ENCODE data around the gene ROCK2.

The ROCK2 gene

DNA sequence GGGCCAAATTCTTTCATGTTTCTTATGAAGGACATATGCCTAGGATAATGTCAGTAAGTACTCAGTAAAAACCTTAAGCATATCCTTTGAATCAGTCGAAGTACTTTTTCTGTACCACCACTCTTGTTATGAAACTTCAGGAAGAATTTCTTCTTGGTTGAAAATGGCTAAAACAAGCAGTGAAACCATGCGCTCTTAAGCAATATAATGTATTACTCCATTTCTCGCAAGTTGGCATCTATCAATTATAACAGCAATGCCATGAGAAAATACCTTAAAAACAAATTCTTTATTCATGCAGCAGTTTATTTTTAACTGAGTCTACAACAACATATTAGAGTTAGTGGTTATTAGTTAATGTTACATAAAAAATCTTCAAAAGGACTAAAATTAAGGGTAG is 148.2 kb downstream of the ROCK2 start:
- no peak for TF ChIP-seq EZH2phosphoT487 (IDR thresholded peaks at IDR 0.05; ENCODE audit: borderline replicate concordance)
- TF ChIP-seq, protein P1, sequence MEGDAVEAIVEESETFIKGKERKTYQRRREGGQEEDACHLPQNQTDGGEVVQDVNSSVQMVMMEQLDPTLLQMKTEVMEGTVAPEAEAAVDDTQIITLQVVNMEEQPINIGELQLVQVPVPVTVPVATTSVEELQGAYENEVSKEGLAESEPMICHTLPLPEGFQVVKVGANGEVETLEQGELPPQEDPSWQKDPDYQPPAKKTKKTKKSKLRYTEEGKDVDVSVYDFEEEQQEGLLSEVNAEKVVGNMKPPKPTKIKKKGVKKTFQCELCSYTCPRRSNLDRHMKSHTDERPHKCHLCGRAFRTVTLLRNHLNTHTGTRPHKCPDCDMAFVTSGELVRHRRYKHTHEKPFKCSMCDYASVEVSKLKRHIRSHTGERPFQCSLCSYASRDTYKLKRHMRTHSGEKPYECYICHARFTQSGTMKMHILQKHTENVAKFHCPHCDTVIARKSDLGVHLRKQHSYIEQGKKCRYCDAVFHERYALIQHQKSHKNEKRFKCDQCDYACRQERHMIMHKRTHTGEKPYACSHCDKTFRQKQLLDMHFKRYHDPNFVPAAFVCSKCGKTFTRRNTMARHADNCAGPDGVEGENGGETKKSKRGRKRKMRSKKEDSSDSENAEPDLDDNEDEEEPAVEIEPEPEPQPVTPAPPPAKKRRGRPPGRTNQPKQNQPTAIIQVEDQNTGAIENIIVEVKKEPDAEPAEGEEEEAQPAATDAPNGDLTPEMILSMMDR (conservative IDR thresholded peaks at IDR 0.05; ENCODE audit: low read length) = no peak
- Histone ChIP-seq H3K36me3 (ENCODE audit: insufficient read depth, low read length) (peaks cover 83% of the 10 kb centered on the region), H3K4me1 (ENCODE audit: insufficient read depth, low read length, poor library complexity, severe bottlenecking) (no peaks in the 10 kb centered on the region)

DNA sequence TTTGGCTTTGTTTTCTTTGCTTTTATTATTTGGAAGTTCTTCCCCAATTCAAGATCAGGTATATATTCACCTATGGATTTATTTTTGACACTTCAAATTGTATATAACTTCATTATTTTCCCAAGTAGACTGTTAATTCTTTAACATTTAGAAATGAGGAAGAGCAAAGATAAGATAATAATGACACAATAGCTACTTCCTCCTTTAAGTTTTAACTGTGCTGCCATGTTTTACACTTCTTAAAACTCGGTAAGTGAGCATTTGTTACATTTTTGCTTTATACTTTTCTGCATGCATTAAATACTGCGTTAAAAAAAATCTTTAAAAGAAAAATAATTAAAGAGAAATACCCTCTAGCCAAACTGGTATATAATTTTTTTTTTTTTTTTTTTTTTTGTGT is 156.7 kb downstream of the ROCK2 start:
- no peaks in the 10 kb centered on the region for H3F3A ChIP-seq (ENCODE audit: low read depth)
- TF ChIP-seq, protein P1 (conservative IDR thresholded peaks at IDR 0.05; ENCODE audit: low read length) = no peak
- no peak for TF ChIP-seq EZH2phosphoT487 (IDR thresholded peaks at IDR 0.05; ENCODE audit: borderline replicate concordance)
- H3K36me3 ChIP-seq (ENCODE audit: insufficient read depth, low read length) = peaks cover 58% of the 10 kb centered on the region
- no peak overlapping the region for H3K9ac ChIP-seq (ENCODE audit: low read depth, low read length, poor library complexity, severe bottlenecking)
- H4K20me1 ChIP-seq (ENCODE audit: insufficient read depth, low read length, poor library complexity, severe bottlenecking) = no peaks in the 10 kb centered on the region
- H3K9me3 ChIP-seq (ENCODE audit: insufficient read depth, low read depth, low read length) = no peaks in the 10 kb centered on the region
- H3K27me3 ChIP-seq (ENCODE audit: insufficient read depth, low read length, poor library complexity, severe bottlenecking) = no peaks in the 10 kb centered on the region
- H3K79me2 ChIP-seq (ENCODE audit: insufficient read depth, low read length) = no peaks in the 10 kb centered on the region
- H3K4me2 ChIP-seq (ENCODE audit: low read depth, low read length, poor library complexity, severe bottlenecking) = no peak overlapping the region
- no peak overlapping the region for H3K4me3 ChIP-seq (ENCODE audit: low read length, poor library complexity, severe bottlenecking)
- H3K4me1 ChIP-seq (ENCODE audit: insufficient read depth, low read length, poor library complexity, severe bottlenecking) = no peaks in the 10 kb centered on the region
- H2AFZ ChIP-seq (ENCODE audit: low read length) = no peak overlapping the region
- no peaks in the 10 kb centered on the region for H3K9me2 ChIP-seq (replicated peaks; ENCODE audit: low read depth, low read length)

More for the DNA sequence above, 148.2 kb downstream of the ROCK2 start:
- H3K9me3 ChIP-seq (ENCODE audit: insufficient read depth, low read depth, low read length) = no peaks in the 10 kb centered on the region
- H3K4me3 ChIP-seq (ENCODE audit: low read length, poor library complexity, severe bottlenecking) = no peak overlapping the region
- H2AFZ ChIP-seq (ENCODE audit: low read length) = no peak overlapping the region
- no peaks in the 10 kb centered on the region for H3K9me2 ChIP-seq (replicated peaks; ENCODE audit: low read depth, low read length)
- H3K27me3 ChIP-seq (ENCODE audit: insufficient read depth, low read length, poor library complexity, severe bottlenecking) = no peaks in the 10 kb centered on the region
- no peaks in the 10 kb centered on the region for H3F3A ChIP-seq (ENCODE audit: low read depth)
- H3K79me2 ChIP-seq (ENCODE audit: insufficient read depth, low read length) = no peaks in the 10 kb centered on the region
- no peak overlapping the region for H3K9ac ChIP-seq (ENCODE audit: low read depth, low read length, poor library complexity, severe bottlenecking)
- no peak overlapping the region for H3K4me2 ChIP-seq (ENCODE audit: low read depth, low read length, poor library complexity, severe bottlenecking)
- H4K20me1 ChIP-seq (ENCODE audit: insufficient read depth, low read length, poor library complexity, severe bottlenecking) = no peaks in the 10 kb centered on the region

DNA sequence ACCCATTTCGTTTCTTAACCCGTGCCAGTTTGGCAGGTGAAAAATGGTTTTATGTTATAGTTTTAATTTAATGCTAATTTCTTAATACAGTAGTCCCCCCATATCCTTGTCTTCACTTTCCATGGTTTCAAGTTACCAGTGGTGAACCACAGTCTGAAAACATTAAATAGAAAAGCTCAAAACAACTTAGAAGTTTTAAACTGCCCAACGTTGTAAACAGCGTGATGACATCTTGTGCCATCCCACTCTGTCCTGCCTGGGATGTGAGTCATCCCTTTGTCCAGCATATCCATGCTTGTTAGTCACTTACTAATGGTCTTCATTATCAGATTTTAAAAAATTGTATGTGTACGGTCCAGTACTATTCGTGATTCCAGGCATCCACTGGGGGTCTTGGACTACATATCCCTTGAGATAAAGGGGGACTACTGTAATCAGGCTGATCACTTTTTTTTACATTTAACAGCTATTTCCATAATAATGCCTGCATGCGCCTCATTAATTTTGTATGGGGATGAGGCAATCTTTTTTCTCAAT is 157.3 kb downstream of the ROCK2 start:
- Histone ChIP-seq H3F3A (ENCODE audit: low read depth) (no peaks in the 10 kb centered on the region), H3K27me3 (ENCODE audit: insufficient read depth, low read length, poor library complexity, severe bottlenecking) (no peaks in the 10 kb centered on the region), H2AFZ (ENCODE audit: low read length) (no peak overlapping the region), H3K4me1 (ENCODE audit: insufficient read depth, low read length, poor library complexity, severe bottlenecking) (no peaks in the 10 kb centered on the region), H3K79me2 (ENCODE audit: insufficient read depth, low read length) (no peaks in the 10 kb centered on the region), H3K4me2 (ENCODE audit: low read depth, low read length, poor library complexity, severe bottlenecking) (no peak overlapping the region), H3K4me3 (ENCODE audit: low read length, poor library complexity, severe bottlenecking) (no peak overlapping the region), H3K36me3 (ENCODE audit: insufficient read depth, low read length) (peaks cover 58% of the 10 kb centered on the region), H4K20me1 (ENCODE audit: insufficient read depth, low read length, poor library complexity, severe bottlenecking) (no peaks in the 10 kb centered on the region), H3K9me3 (ENCODE audit: insufficient read depth, low read depth, low read length) (no peaks in the 10 kb centered on the region), H3K9ac (ENCODE audit: low read depth, low read length, poor library complexity, severe bottlenecking) (no peak overlapping the region), H3K9me2 (replicated peaks; ENCODE audit: low read depth, low read length) (no peaks in the 10 kb centered on the region)
- TF ChIP-seq EZH2phosphoT487 (IDR thresholded peaks at IDR 0.05; ENCODE audit: borderline replicate concordance) = no peak
- TF ChIP-seq, protein P1 (conservative IDR thresholded peaks at IDR 0.05; ENCODE audit: low read length) = no peak

Measured in Loucy (cell line).